Transverse colon (tissue), 4 donors: ENCODE measurements around the gene SMAD3. TPM values are rescaled to one million over a fixed set of nuclear protein-coding genes. Genes with fewer than 3 reads are reported as not detected.
A peak's percentile ranks its signal among the peaks of the same experiment; 100 is the strongest.

ENCODE experiments used
- DNase-seq: peaks from one replicate; pipeline ENCODE4 v3.0.0-alpha.2; 2019
- H3K27ac ChIP-seq, 4 donors: fragments of 200-600 bp; sonication (generic); 2 replicates each; pipeline ENCODE4 v1.5.1; 2016 to 2018; ENCODE audit warnings: inconsistent platforms in 4 of 4
- H3K27me3 ChIP-seq: fragments of 200-600 bp; sonication (generic); 2 replicates; pipeline ENCODE4 v1.5.1; 2017; ENCODE audit warnings: inconsistent platforms
- H3K36me3 ChIP-seq, 4 donors: fragments of 200-600 bp; sonication (generic); 2 replicates each; pipeline ENCODE4 v1.5.1; 2017 to 2019; ENCODE audit warnings: inconsistent platforms in 4 of 4
- H3K4me1 ChIP-seq, 4 donors: fragments of 200-600 bp; sonication (generic); 2 replicates each; pipeline ENCODE4 v1.5.1; 2017 to 2020; ENCODE audit warnings: inconsistent platforms in 4 of 4
- H3K4me3 ChIP-seq, 4 donors: fragments of 200-600 bp; sonication (generic); 1 replicate in 1 of 4; 2 replicates in 3 of 4; pipeline versions ENCODE4 v1.5.1 to v1.6.1; 2017 to 2019; ENCODE audit warnings: inconsistent platforms in 4 of 4
- H3K9me3 ChIP-seq, 2 donors: fragments of 200-600 bp; sonication (generic); 2 replicates each; pipeline ENCODE4 v1.5.1; 2017 to 2019; ENCODE audit warnings: inconsistent platforms in 2 of 2
- EP300 ChIP-seq: sonication (generic); formaldehyde crosslinking; IDR thresholded peaks from one replicate; pipeline ENCODE4 v1.6.1; 2017; ENCODE audit warnings: antibody characterized with exemption, low read depth
- POLR2A ChIP-seq: fragments of 450-650 bp; IDR thresholded peaks from one replicate; pipeline ENCODE4 v1.6.1; 2016; ENCODE audit warnings: antibody characterized with exemption, mild to moderate bottlenecking, moderate library complexity
- POLR2AphosphoS5 ChIP-seq, 3 donors: sonication (generic); formaldehyde crosslinking; IDR thresholded peaks; one replicate each; pipeline ENCODE4 v1.6.1; 2016; ENCODE audit warnings: antibody characterized with exemption in 3 of 3
- WGBS, 2 donors: methylation state at CpG; one replicate each; pipeline ENCODE4 v1.1.5; 2018; ENCODE audit warnings: low coverage in 1 of 2; 5-methylcytosine and 5-hydroxymethylcytosine counted together
- in situ Hi-C, 4 donors: fragments of 200-750 bp; cut with MboI; loops; one replicate each; pipeline versions ENCODE4 v1.15.0 to v1.15.1; 2017; ENCODE audit warnings: low sequenced_read_pairs in 3 of 4, low pct_ligation_motif_present in 1 of 4, low pct_unique_long_range_greater_than_20kb in 1 of 4
- intact Hi-C: fragments of 100-400 bp; cut with DNase I; formaldehyde crosslinking; loops from one replicate; pipeline ENCODE4 v1.15.1; 2023; ENCODE audit warnings: low total_unique reads
- total RNA-seq, 4 donors: library from RNA; depleted of rRNA; stranded (reverse); fragments of >200 nt; gene quantifications; one replicate each; pipeline ENCODE4 v1.1.0, GENCODE V29; 2016
- TF ChIP-seq, protein P1 (sequence below), 5 experiments: fragments of 200-600 bp in 3 of 5; fragments of 450-650 bp in 2 of 5; sonication (generic) in 3 of 5; IDR thresholded peaks; 1 replicate in 2 of 5; 2 replicates in 3 of 5; pipeline ENCODE4 v1.5.1; 2016 to 2017; ENCODE audit warnings: antibody characterized with exemption in 5 of 5, inconsistent platforms in 3 of 5, mild to moderate bottlenecking in 2 of 5, moderate library complexity in 1 of 5

The SMAD3 gene
- total RNA-seq, 4 donors from 2014 or later: 30.9 to 65.1 (median 57.0) TPM

DNA sequence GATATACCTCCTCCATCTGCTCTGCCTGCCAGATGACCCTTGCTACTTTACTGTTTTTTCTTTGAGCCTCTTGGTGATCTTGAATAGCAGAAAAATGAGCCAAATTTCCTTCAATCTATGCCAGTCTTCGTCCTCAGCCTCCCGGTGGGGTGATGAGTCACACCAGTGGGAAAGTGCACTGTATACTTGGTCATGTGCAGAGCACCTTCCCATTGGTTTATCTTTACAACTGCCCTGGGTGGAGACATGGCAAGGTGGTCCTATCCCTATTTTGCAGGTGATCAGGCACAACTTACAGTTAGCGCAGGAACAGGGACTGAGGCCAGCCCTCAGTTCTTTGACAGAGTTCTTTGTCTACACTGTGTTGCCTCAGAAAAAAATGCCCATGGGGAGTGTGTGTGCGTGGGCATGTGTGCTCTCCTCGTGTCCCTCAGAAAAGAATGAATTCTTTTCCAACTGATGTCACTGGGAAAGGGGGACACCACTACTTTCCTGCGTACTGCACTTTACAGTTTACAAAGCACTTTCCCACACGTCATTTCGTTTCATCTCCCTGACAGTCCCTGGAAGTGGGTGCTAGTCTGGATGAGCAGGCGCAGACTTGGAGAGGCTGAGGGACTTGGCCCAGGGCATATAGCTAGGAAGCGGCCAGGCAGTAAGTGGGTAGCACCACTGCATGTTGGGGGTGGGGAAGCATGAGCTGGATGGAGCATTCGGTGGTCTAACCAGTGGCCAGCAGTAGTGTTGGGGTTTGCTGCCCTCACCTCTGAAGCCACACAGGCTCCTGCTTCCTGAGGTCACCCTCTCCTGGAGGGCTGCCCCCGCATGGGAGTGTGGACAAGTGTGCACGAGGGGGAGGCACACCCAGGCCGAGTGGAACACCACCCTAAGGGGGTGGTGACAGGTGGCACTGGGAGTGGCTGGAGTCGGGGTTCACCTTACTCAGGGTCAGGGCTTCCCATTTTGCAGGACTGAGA is 24.1 kb downstream of the SMAD3 start:
- Histone ChIP-seq H3K27me3 (no peaks in the 10 kb centered on the region), H3K9me3 (no peaks in the 10 kb centered on the region), H3K4me3 (no peak overlapping the region), H3K27ac (peak overlapping the region in 1 of 4 donors; percentile 71), H3K4me1 (peaks cover 51 to 84% (median 64%) of the 10 kb centered on the region in 4 donors), H3K36me3 (no peaks in the 10 kb centered on the region)
- WGBS, 2 donors: 61% methylated on average over 15 of the region's 15 CpGs; no CpG with 5 or more reads in 1 of the 2 donors
- intact Hi-C loops (no loop called here), in situ Hi-C loops (no loop called here)
- DNase-seq: no peak
- no peak for TF ChIP-seq POLR2A
- TF ChIP-seq, protein P1, sequence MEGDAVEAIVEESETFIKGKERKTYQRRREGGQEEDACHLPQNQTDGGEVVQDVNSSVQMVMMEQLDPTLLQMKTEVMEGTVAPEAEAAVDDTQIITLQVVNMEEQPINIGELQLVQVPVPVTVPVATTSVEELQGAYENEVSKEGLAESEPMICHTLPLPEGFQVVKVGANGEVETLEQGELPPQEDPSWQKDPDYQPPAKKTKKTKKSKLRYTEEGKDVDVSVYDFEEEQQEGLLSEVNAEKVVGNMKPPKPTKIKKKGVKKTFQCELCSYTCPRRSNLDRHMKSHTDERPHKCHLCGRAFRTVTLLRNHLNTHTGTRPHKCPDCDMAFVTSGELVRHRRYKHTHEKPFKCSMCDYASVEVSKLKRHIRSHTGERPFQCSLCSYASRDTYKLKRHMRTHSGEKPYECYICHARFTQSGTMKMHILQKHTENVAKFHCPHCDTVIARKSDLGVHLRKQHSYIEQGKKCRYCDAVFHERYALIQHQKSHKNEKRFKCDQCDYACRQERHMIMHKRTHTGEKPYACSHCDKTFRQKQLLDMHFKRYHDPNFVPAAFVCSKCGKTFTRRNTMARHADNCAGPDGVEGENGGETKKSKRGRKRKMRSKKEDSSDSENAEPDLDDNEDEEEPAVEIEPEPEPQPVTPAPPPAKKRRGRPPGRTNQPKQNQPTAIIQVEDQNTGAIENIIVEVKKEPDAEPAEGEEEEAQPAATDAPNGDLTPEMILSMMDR (IDR thresholded peaks at IDR 0.05): no peak
- no peak for TF ChIP-seq EP300
- no peak for TF ChIP-seq POLR2AphosphoS5 (IDR thresholded peaks at IDR 0.05)

DNA sequence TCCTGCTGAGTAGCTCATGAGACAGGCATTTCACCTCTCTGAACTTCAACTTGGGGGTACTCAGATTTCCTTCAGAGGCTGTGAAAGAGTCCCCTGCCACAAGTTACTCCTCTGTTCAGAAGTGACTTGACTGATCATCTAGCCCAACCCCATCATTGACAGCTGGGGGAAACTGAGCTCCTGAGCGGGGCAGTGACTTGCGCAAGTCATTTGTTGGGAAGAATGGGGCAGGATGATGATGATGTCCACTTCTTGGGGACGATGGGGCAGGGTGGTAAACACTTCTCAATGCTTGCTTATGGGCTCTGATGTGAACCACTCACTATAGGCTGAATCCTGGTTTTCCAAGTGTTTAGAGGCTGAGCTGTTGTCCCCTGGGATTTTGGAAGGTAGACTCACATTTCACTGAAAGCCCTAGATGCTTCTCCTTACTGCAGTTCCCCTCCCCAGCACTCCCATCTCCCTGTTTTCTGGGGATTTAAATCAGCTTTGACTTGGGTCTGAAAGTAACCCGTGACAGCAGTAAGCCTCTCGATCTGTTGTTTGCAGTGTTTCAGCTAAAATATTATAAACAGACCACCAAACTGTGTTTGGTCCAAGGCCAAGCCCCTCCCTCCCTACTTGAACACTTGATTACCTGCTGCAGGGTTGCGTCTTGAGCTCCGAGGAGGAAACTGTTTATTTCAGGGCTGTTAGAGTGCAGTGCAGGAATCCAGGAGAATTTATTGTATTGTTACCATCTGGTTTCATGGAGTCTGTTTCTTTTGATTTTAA is 25.1 kb downstream of the SMAD3 start:
- H3K27ac ChIP-seq: peak overlapping the region; percentile 12 to 71 (median 60)
- no peaks in the 10 kb centered on the region for H3K36me3 ChIP-seq
- in situ Hi-C loops: no loop called here
- TF ChIP-seq POLR2AphosphoS5 (IDR thresholded peaks at IDR 0.05) (no peak), EP300 (no peak), POLR2A (no peak)
- TF ChIP-seq, protein P1 (IDR thresholded peaks at IDR 0.05): no peak
- DNase-seq: no peak
- H3K27me3 ChIP-seq: no peaks in the 10 kb centered on the region
- intact Hi-C loops: no loop called here
- H3K4me3 ChIP-seq: no peak overlapping the region
- 40 to 54% methylated on average over 5 to 7 of the region's 7 CpGs for WGBS, 2 donors
- H3K9me3 ChIP-seq: no peaks in the 10 kb centered on the region
- H3K4me1 ChIP-seq: peaks cover 46 to 74% (median 58%) of the 10 kb centered on the region in 4 donors

DNA sequence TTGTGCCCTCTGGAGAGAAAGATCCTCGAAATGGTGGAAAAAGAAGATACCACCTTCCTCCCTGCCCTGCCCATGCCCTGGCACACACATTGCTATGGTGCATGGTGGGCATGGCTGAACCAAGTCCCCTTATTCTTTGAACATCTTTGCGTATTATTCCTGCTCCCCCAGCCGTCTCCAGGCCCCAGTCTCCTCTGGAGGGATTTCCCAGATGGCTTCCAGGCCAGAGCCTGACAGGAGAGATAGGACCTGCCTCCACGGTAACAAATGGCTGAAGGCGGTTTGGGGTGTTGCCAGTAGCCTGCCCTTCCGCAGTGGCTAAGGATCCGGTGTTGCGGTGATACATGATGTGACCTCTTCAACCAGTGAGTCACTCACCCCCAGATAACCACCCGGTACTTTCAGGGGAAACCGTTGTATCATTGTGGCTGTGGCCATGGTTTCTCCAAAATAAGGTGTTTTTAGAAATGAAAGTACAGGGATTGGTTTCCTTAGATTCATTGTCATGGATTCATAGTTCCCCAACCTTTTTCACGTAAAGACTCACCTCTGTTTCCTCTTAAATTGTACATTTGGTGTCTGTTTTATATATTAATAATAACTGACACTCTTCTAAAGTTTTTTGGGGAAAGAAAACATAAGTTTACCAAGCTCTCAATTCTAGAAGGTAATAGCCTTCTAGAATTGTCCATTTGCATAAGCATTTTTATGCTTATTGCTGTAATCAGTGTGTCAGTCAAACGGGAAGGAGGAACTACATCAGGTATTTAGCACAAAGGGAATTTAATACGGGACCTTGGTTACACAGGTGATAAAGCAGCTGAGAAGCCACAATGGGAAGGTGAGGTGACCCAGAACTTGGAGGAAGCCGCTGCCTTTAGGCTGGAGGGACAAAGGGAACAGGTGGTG is 25.9 kb downstream of the SMAD3 start:
- no peaks in the 10 kb centered on the region for H3K9me3 ChIP-seq
- intact Hi-C loops (no loop called here), in situ Hi-C loops (no loop called here)
- H3K27ac ChIP-seq: peak overlapping the region; percentile 12 to 71 (median 60)
- peaks cover 40 to 66% (median 54%) of the 10 kb centered on the region in 4 donors for H3K4me1 ChIP-seq
- no peak overlapping the region for H3K4me3 ChIP-seq
- H3K36me3 ChIP-seq: no peaks in the 10 kb centered on the region
- peak; percentile 72 for DNase-seq
- 50 to 55% methylated on average over 2 to 14 of the region's 14 CpGs for WGBS, 2 donors
- H3K27me3 ChIP-seq: no peaks in the 10 kb centered on the region
- TF ChIP-seq POLR2AphosphoS5 (IDR thresholded peaks at IDR 0.05): no peak
- TF ChIP-seq POLR2A: no peak
- no peak for TF ChIP-seq EP300
- TF ChIP-seq, protein P1 (IDR thresholded peaks at IDR 0.05): no peak
